ENCODE measurements around the gene ACVR1C.
"Not testable (repeated sequence)": the region's sequence is repeated elsewhere in the genome, so short reads cannot be mapped to it uniquely, and the experiment has no call there.

Gene ACVR1C

GRCh38 chr2:157572725-157573124 lies 55.9 kb downstream of the ACVR1C start:
- DNase-seq (ENCODE audit: insufficient read length) (no peak), FAIRE-seq (no peak)
- no peak for TF ChIP-seq TAF1 (IDR thresholded peaks at IDR 0.05; ENCODE audit: borderline replicate concordance, low read depth, low read length)
- TF ChIP-seq POLR2A (IDR thresholded peaks at IDR 0.05; ENCODE audit: low read depth, low read length): no peak
- no peak for TF ChIP-seq POLR2AphosphoS5 (IDR thresholded peaks at IDR 0.05; ENCODE audit: low read depth, low read length)

- not testable (repeated sequence) for FAIRE-seq; DNase-seq (ENCODE audit: insufficient read length)
Observed at GRCh38 chr2:157566623-157567022, 62.0 kb downstream of the ACVR1C start.

DNA sequence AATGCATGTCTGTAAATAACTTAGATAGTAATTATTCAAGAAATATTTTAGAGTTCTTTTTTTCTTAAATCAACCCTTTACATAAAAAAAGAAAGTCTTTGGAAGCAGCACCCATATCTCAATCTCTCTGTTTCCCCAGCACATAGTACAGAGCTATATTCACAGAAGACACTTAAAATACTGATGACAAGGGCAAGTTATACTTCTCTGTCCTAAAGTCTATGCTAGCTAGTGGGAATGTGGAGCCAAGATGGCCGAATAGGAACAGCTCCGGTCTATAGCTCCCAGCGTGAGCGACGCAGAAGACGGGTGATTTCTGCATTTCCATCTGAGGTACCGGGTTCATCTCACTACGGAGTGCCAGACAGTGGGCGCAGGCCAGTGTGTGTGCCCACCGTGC lies 62.6 kb downstream of the ACVR1C start:
- FAIRE-seq; DNase-seq (ENCODE audit: insufficient read length): not testable (repeated sequence)

GRCh38 chr2:157565550-157565949 lies 63.1 kb downstream of the ACVR1C start:
- no peak for FAIRE-seq
- no peak for TF ChIP-seq TAF1 (IDR thresholded peaks at IDR 0.05; ENCODE audit: borderline replicate concordance, low read depth, low read length)
- TF ChIP-seq POLR2AphosphoS5 (IDR thresholded peaks at IDR 0.05; ENCODE audit: low read depth, low read length): no peak
- no peak for TF ChIP-seq POLR2A (IDR thresholded peaks at IDR 0.05; ENCODE audit: low read depth, low read length)

DNA sequence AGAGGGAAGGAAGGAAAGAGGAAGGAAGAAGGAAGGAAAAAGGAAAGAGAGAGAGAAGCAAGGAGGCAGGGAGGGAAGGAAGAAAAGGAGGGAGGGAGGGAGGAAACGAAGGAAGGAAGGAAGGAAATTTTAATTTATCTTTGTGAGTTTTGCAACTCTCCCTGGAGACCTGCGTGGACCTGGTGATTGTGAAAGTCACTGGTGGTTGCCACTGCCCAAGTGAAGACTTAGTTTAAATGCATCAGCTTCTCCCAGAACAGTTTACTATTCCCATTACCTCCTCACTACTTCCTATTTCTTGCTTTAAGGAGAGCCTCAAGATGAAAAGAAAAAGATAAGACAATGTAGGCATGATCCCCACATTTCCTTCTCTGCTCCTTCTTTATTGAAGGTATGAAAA lies 68.8 kb downstream of the ACVR1C start:
- FAIRE-seq: no peak

More at GRCh38 chr2:157565550-157565949, 63.1 kb downstream of the ACVR1C start:
- no peak for DNase-seq (ENCODE audit: insufficient read length)

GRCh38 chr2:157559461-157559860 lies 69.2 kb downstream of the ACVR1C start:
- DNase-seq (ENCODE audit: insufficient read length): no peak
- no peak for TF ChIP-seq TAF1 (IDR thresholded peaks at IDR 0.05; ENCODE audit: borderline replicate concordance, low read depth, low read length)
- TF ChIP-seq POLR2AphosphoS5 (IDR thresholded peaks at IDR 0.05; ENCODE audit: low read depth, low read length): no peak
- TF ChIP-seq POLR2A (IDR thresholded peaks at IDR 0.05; ENCODE audit: low read depth, low read length): no peak
- no peak for FAIRE-seq

More for the DNA sequence above, 68.8 kb downstream of the ACVR1C start:
- TF ChIP-seq POLR2A (IDR thresholded peaks at IDR 0.05; ENCODE audit: low read depth, low read length): no peak
- TF ChIP-seq TAF1 (IDR thresholded peaks at IDR 0.05; ENCODE audit: borderline replicate concordance, low read depth, low read length): no peak
- TF ChIP-seq POLR2AphosphoS5 (IDR thresholded peaks at IDR 0.05; ENCODE audit: low read depth, low read length): no peak
- no peak for DNase-seq (ENCODE audit: insufficient read length)

DNA sequence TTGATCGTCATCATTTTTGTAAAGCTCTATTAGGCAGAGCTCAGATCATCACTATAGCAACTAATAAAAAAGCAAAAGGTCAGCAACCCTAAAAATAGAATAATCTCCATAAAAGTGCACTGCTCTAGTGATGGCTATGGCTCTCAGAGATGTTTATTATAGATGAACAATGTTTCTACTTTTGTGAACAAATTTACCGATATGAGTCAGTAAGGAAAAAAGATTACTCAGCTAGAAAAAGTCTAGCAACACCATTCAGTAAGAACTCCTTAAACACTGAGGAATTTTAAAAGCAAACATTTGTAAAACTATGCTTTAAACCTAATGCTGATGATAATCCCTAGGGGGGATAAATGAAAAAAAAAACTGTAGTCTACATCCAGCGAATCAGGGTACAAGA lies 69.6 kb downstream of the ACVR1C start:
- TF ChIP-seq POLR2A (IDR thresholded peaks at IDR 0.05; ENCODE audit: low read depth, low read length) (no peak), POLR2AphosphoS5 (IDR thresholded peaks at IDR 0.05; ENCODE audit: low read depth, low read length) (no peak), TAF1 (IDR thresholded peaks at IDR 0.05; ENCODE audit: borderline replicate concordance, low read depth, low read length) (no peak)
- DNase-seq (ENCODE audit: insufficient read length): no peak
- FAIRE-seq: no peak

- TF ChIP-seq POLR2A (IDR thresholded peaks at IDR 0.05; ENCODE audit: low read depth, low read length) (no peak), POLR2AphosphoS5 (IDR thresholded peaks at IDR 0.05; ENCODE audit: low read depth, low read length) (no peak)
- DNase-seq (ENCODE audit: insufficient read length) (no peak), FAIRE-seq (no peak)
Observed at GRCh38 chr2:157557770-157558169, 70.9 kb downstream of the ACVR1C start.

DNA sequence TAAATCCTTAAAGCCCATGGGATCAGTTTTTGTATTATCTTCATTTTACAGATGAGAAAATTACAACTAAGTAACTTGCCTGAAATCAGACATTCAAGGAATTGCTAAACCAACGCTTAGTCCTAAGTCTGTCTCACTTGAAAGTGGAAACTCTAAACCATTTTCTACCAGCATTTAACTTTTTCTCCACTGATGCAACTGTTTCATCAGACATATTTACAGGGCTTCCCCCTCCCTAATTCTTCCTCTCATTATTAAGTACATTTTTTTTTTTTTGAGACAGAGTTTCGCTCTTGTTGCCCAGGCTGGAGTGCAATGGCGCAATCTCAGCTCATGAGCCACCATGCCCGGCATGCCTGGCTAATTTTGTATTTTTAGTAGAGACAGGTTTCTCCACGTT lies 88.6 kb downstream of the ACVR1C start:
- no peak for TF ChIP-seq POLR2AphosphoS5 (IDR thresholded peaks at IDR 0.05; ENCODE audit: low read depth, low read length)
- TF ChIP-seq TAF1 (IDR thresholded peaks at IDR 0.05; ENCODE audit: borderline replicate concordance, low read depth, low read length): no peak
- TF ChIP-seq POLR2A (IDR thresholded peaks at IDR 0.05; ENCODE audit: low read depth, low read length): no peak
- DNase-seq (ENCODE audit: insufficient read length) (no peak), FAIRE-seq (no peak)

DNA sequence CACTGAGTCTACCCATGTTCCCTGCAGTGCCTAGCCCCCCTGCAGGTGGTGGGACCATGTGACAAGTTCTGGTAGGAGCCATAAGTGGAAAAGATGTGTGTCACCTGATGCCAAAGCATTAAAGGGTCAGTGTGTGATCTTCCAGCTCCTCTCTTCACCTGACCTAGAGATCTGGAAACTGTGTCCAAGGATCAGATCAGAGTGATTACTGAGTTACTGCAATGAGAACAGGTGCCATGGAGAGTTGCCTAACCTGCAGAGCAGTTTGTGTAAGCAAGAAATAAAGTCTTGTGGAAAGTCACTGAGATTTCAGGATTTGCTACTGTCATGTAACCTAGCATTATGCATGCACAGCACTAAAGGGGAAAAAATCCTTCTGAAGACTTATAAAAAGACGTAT lies 90.6 kb downstream of the ACVR1C start:
- no peak for TF ChIP-seq TAF1 (IDR thresholded peaks at IDR 0.05; ENCODE audit: borderline replicate concordance, low read depth, low read length)
- TF ChIP-seq POLR2AphosphoS5 (IDR thresholded peaks at IDR 0.05; ENCODE audit: low read depth, low read length): no peak
- no peak for TF ChIP-seq POLR2A (IDR thresholded peaks at IDR 0.05; ENCODE audit: low read depth, low read length)
- DNase-seq (ENCODE audit: insufficient read length) (no peak), FAIRE-seq (no peak)

DNA sequence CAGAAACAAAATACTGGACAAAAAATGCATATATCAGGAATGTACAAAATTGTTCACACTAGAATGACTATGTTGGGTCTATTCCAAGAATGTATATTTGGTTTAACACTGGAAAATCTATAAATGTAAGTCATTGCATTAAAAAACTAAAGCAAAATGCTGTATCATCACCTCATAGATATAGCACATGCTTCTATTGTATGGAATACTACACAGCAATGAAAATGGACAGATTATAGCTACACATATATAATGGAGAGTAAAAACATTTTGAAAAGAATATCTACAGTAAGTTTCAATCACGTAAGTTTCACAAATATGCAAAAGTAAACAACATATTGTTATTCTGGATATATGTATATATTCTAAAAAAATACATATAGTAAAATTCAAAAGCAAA lies 91.8 kb downstream of the ACVR1C start:
- TF ChIP-seq POLR2AphosphoS5 (IDR thresholded peaks at IDR 0.05; ENCODE audit: low read depth, low read length): no peak
- TF ChIP-seq TAF1 (IDR thresholded peaks at IDR 0.05; ENCODE audit: borderline replicate concordance, low read depth, low read length): no peak
- TF ChIP-seq POLR2A (IDR thresholded peaks at IDR 0.05; ENCODE audit: low read depth, low read length): no peak
- FAIRE-seq (no peak), DNase-seq (ENCODE audit: insufficient read length) (no peak)

DNA sequence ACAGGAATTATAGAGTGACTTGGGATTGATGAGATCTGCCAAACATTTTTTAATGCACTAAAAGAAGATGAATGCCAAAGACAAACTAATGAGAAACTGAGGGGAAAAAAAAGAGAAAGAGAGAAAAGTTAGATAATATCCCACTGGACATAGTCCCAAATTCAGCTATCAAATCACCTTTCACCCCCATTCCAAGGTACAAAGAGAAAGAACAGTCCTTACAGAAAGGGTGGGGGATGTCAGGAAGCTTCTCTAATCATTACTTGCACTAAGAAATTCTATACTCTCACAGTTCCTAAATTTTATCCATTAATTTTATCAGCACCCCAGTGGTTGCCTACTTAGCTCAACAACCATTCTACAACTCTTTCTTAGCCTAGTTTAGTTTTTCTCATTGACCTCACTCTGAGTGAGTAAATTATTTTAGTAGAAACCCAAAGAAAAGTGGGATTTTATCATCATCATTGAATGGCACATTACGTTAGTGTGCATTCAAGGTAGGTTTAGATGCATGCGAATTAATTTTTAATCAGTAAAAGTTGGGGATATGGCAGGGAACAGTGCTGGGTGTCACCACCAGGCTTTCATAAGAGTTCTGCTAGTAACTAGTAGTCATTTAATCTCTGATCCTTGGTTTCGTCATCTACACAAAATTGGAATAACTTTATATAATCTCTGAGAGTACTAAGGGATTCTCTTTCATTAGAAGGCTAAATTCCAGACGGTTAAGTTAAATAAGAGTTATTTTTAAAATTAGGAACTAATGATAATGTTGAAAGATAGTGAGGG lies 99.5 kb downstream of the ACVR1C start:
- FAIRE-seq: no peak
- TF ChIP-seq TAF1 (IDR thresholded peaks at IDR 0.05; ENCODE audit: borderline replicate concordance, low read depth, low read length) (no peak), POLR2A (IDR thresholded peaks at IDR 0.05; ENCODE audit: low read depth, low read length) (no peak), POLR2AphosphoS5 (IDR thresholded peaks at IDR 0.05; ENCODE audit: low read depth, low read length) (no peak)

DNA sequence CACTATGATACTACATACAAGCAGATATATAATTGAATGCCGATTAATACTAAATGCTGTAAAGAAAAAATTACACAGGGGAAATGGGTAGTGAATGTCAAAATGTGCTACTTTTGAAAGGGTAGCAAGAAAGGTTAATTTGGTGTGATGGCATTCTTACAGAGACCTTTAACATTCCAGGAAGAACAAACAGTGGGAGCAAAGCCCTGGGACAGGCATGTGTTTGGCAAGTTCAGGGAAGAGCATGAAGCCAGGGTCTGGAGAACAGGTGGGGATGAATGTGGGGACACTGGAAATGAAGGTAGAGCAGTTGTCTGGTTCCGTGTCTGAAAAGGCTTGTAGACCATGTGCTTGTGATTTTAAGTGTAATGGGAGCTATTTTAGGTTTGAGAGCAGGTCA lies 102.6 kb downstream of the ACVR1C start:
- no peak for TF ChIP-seq TAF1 (IDR thresholded peaks at IDR 0.05; ENCODE audit: borderline replicate concordance, low read depth, low read length)
- no peak for TF ChIP-seq POLR2AphosphoS5 (IDR thresholded peaks at IDR 0.05; ENCODE audit: low read depth, low read length)
- no peak for TF ChIP-seq POLR2A (IDR thresholded peaks at IDR 0.05; ENCODE audit: low read depth, low read length)
- DNase-seq (ENCODE audit: insufficient read length) (no peak), FAIRE-seq (no peak)

More for the DNA sequence above, 99.5 kb downstream of the ACVR1C start:
- DNase-seq (ENCODE audit: insufficient read length): no peak
